HL-60 (cell line): Measurements from ENCODE around the gene CTPS2.
"Not testable (repeated sequence)": the region's sequence is repeated elsewhere in the genome, so short reads cannot be mapped to it uniquely, and the experiment has no call there.

ENCODE experiments used
- CTCF ChIP-seq: IDR thresholded peaks from one replicate; pipeline ENCODE4 v1.5.1; 2011; ENCODE audit warnings: low read length, control low read depth, inconsistent platforms; ENCODE audit not compliant: insufficient read depth
- GABPA ChIP-seq: IDR thresholded peaks from 2 replicates; pipeline ENCODE4 v1.6.1; 2012; ENCODE audit warnings: low read depth

- not testable (repeated sequence) for TF ChIP-seq CTCF, GABPA
Measured at GRCh38 chrX:16610654-16611053, 101.8 kb downstream of the CTPS2 start.
